ENCODE data around the gene CHRNE. TPM values are rescaled to one million over a fixed set of nuclear protein-coding genes. Genes with fewer than 3 reads are reported as not detected.

Gene CHRNE
- total and polyA plus RNA-seq, 2 experiments from 2014 or later, result 0.24 to 1.2 TPM

GRCh38 chr17:4880857-4881256 is 22.0 kb downstream of the CHRNE start (continued):
- TF ChIP-seq CREB1 (CRISPR knock-in tag; IDR thresholded peaks at IDR 0.05; ENCODE audit: low read depth) (no peak), ETS1 (IDR thresholded peaks at IDR 0.05) (no peak), ZNF331 (CRISPR knock-in tag; IDR thresholded peaks at IDR 0.05; ENCODE audit: low read depth) (no peak), NANOG (IDR thresholded peaks at IDR 0.05; ENCODE audit: borderline replicate concordance) (no peak), STAT1 (IDR thresholded peaks at IDR 0.05; ENCODE audit: unreplicated experiment) (no peak), EZH2 (IDR thresholded peaks at IDR 0.05; ENCODE audit: low read depth, unreplicated experiment) (no peak), EZH2phosphoT487 (IDR thresholded peaks at IDR 0.05; ENCODE audit: unreplicated experiment) (no peak), CTCF (conservative IDR thresholded peaks at IDR 0.05; ENCODE audit: low read depth in 2 of 2) (no peak), ZNF114 (CRISPR knock-in tag; IDR thresholded peaks at IDR 0.05) (no peak)

GRCh38 chr17:4879601-4880000 is 23.3 kb downstream of the CHRNE start:
- 0 out of 2 replicates have a peak, but pooled peaks cover 3% of the 10 kb centered on the region for H4K20me1 ChIP-seq (replicated peaks; ENCODE audit: insufficient read depth)
- H3K4me2 ChIP-seq, result no peak overlapping the region
- Mint-ChIP-seq H3K27ac (no peak overlapping the region), H3K36me3 (ENCODE audit: low read depth) (peaks cover 12% of the 10 kb centered on the region), H3K27me3 (ENCODE audit: insufficient read depth, low read depth, poor library complexity) (peaks cover 6% of the 10 kb centered on the region), H3K4me1 (peaks cover 14% of the 10 kb centered on the region), H3K9me3 (no peaks in the 10 kb centered on the region), H3K4me3 (no peak overlapping the region)
- no peak for DNase-seq (ENCODE audit: low spot score)
- H3K27me3 ChIP-seq (ENCODE audit: insufficient read depth), result no peaks in the 10 kb centered on the region
- peaks cover 3% of the 10 kb centered on the region; the same call in 1 of the 2 replicates for H3K36me3 ChIP-seq (ENCODE audit: insufficient read depth)
- H2AFZ ChIP-seq, result no peak overlapping the region
- H3F3A ChIP-seq (replicated peaks; ENCODE audit: low read depth), result peaks cover 7% of the 10 kb centered on the region; the same call in 1 of the 2 replicates
- H3K79me2 ChIP-seq (replicated peaks; ENCODE audit: insufficient read depth), result no peaks in the 10 kb centered on the region
- H3K27ac ChIP-seq (ENCODE audit: low read depth), result no peak overlapping the region
- no peaks in the 10 kb centered on the region for H3K4me1 ChIP-seq (ENCODE audit: insufficient read depth)
- no peak overlapping the region for H3K4me3 ChIP-seq
- no peak for ATAC-seq
- H3K9me2 ChIP-seq (ENCODE audit: insufficient read depth), result no peaks in the 10 kb centered on the region
- no peak for TF ChIP-seq EZH2phosphoT487 (IDR thresholded peaks at IDR 0.05; ENCODE audit: unreplicated experiment)
- no peak for TF ChIP-seq ETS1 (IDR thresholded peaks at IDR 0.05)
- TF ChIP-seq ZNF114 (CRISPR knock-in tag; IDR thresholded peaks at IDR 0.05), result no peak
- no peak for TF ChIP-seq JUNB (IDR thresholded peaks at IDR 0.05; ENCODE audit: unreplicated experiment)
- no peak for TF ChIP-seq ZNF462 (CRISPR knock-in tag; IDR thresholded peaks at IDR 0.05)
- no peak for TF ChIP-seq CTCF (conservative IDR thresholded peaks at IDR 0.05; ENCODE audit: low read depth in 2 of 2)
- no peak for TF ChIP-seq CREB1 (CRISPR knock-in tag; IDR thresholded peaks at IDR 0.05; ENCODE audit: low read depth)
- TF ChIP-seq STAT1 (IDR thresholded peaks at IDR 0.05; ENCODE audit: unreplicated experiment), result no peak
- no peak for TF ChIP-seq NANOG (IDR thresholded peaks at IDR 0.05; ENCODE audit: borderline replicate concordance)
